Mesenchymal stem cell (in vitro differentiated cells and primary cell): ENCODE data around the gene NCS1.
A peak's percentile ranks its signal among the peaks of the same experiment; 100 is the strongest.

ENCODE experiments used
- DNase-seq: peaks from one replicate; pipeline ENCODE4 v3.0.0-alpha.2; 2013
- H2AFZ ChIP-seq: one replicate; pipeline ENCODE4 v1.6.1; 2013; ENCODE audit warnings: low read depth, mild to moderate bottlenecking, control low read depth, inconsistent platforms, low read length, moderate library complexity
- H2AK5ac ChIP-seq: 2 replicates; pipeline ENCODE4 v1.6.1; 2013; ENCODE audit warnings: low read length, moderate library complexity, mild to moderate bottlenecking, inconsistent platforms; ENCODE audit not compliant: severe bottlenecking
- H2BK120ac ChIP-seq: one replicate; pipeline ENCODE4 v1.6.1; 2013; ENCODE audit warnings: low read depth, mild to moderate bottlenecking, inconsistent platforms, low read length, moderate library complexity
- H2BK12ac ChIP-seq, 2 experiments: one replicate each; pipeline ENCODE4 v1.6.1; 2013; ENCODE audit warnings: inconsistent platforms in 2 of 2, low read length in 2 of 2, mild to moderate bottlenecking in 2 of 2, moderate library complexity in 2 of 2, control low read depth in 1 of 2
- H2BK15ac ChIP-seq: one replicate; pipeline ENCODE4 v1.6.1; 2013; ENCODE audit warnings: mild to moderate bottlenecking, low read depth, inconsistent platforms; ENCODE audit not compliant: poor library complexity, severe bottlenecking
- H2BK5ac ChIP-seq: 2 replicates; pipeline ENCODE4 v1.6.1; 2013; ENCODE audit warnings: low read depth, mild to moderate bottlenecking, low read length, control low read depth, inconsistent platforms; ENCODE audit not compliant: poor library complexity, severe bottlenecking
- H3K14ac ChIP-seq, 2 experiments: one replicate each; pipeline ENCODE4 v1.6.1; 2013; ENCODE audit warnings: inconsistent platforms in 2 of 2, low read length in 2 of 2, control low read depth in 1 of 2, mild to moderate bottlenecking in 1 of 2, moderate library complexity in 1 of 2
- H3K18ac ChIP-seq, 2 experiments: one replicate each; pipeline ENCODE4 v1.6.1; 2013; ENCODE audit warnings: inconsistent platforms in 2 of 2, low read length in 2 of 2, control low read depth in 1 of 2, low read depth in 1 of 2, mild to moderate bottlenecking in 1 of 2
- H3K23ac ChIP-seq, 2 experiments: one replicate each; pipeline ENCODE4 v1.6.1; 2013; ENCODE audit warnings: inconsistent platforms in 2 of 2, low read length in 2 of 2, mild to moderate bottlenecking in 2 of 2, moderate library complexity in 2 of 2, control low read depth in 1 of 2
- H3K27ac ChIP-seq: 2 replicates; pipeline ENCODE4 v1.5.1; 2013; ENCODE audit warnings: mild to moderate bottlenecking, moderate library complexity, low read length, control low read depth, inconsistent platforms; ENCODE audit not compliant: poor library complexity, severe bottlenecking
- H3K27me3 ChIP-seq, 2 experiments: 2 replicates each; pipeline versions ENCODE4 v1.6.1 to v1.7.0; 2013; ENCODE audit warnings: low read length in 2 of 2, mild to moderate bottlenecking in 2 of 2, moderate library complexity in 2 of 2, control low read depth in 1 of 2, inconsistent platforms in 1 of 2; ENCODE audit not compliant: control insufficient read depth in 1 of 2, insufficient read depth in 1 of 2
- H3K36me3 ChIP-seq, 2 experiments: 2 replicates each; pipeline versions ENCODE4 v1.6.1 to v1.7.0; 2013; ENCODE audit warnings: low read length in 2 of 2, control low read depth in 1 of 2, inconsistent platforms in 1 of 2, low read depth in 1 of 2, mild to moderate bottlenecking in 1 of 2; ENCODE audit not compliant: insufficient read depth in 2 of 2, control insufficient read depth in 1 of 2
- H3K4ac ChIP-seq, 2 experiments: one replicate each; pipeline ENCODE4 v1.6.1; 2013; ENCODE audit warnings: inconsistent platforms in 2 of 2, low read length in 2 of 2, mild to moderate bottlenecking in 2 of 2, moderate library complexity in 2 of 2, control low read depth in 1 of 2, low read depth in 1 of 2
- H3K4me1 ChIP-seq: 2 replicates; pipeline ENCODE4 v1.6.1; 2013; ENCODE audit warnings: low read depth, low read length, control low read depth; ENCODE audit not compliant: control insufficient read depth, insufficient read depth
- H3K4me2 ChIP-seq: 2 replicates; pipeline ENCODE4 v1.6.1; 2013; ENCODE audit warnings: low read length, mild to moderate bottlenecking, inconsistent platforms; ENCODE audit not compliant: poor library complexity, severe bottlenecking
- H3K4me3 ChIP-seq, 2 experiments: 2 replicates each; pipeline versions ENCODE4 v1.5.1 to v1.7.0; 2013; ENCODE audit warnings: low read length in 2 of 2, mild to moderate bottlenecking in 2 of 2, control low read depth in 1 of 2, low read depth in 1 of 2; ENCODE audit not compliant: insufficient read depth in 1 of 2
- H3K79me1 ChIP-seq: replicated peaks from 2 replicates; pipeline ENCODE4 v1.6.1; 2013; ENCODE audit warnings: mild to moderate bottlenecking, control low read depth, low read length, inconsistent platforms; ENCODE audit not compliant: poor library complexity, severe bottlenecking
- H3K9ac ChIP-seq: 2 replicates; pipeline ENCODE4 v1.7.0; 2013; ENCODE audit warnings: mild to moderate bottlenecking, low read length, moderate library complexity
- H3K9me3 ChIP-seq: 2 replicates; pipeline ENCODE4 v1.7.0; 2013; ENCODE audit warnings: mild to moderate bottlenecking, low read length; ENCODE audit not compliant: control insufficient read depth
- H4K8ac ChIP-seq: one replicate; pipeline ENCODE4 v1.6.1; 2013; ENCODE audit warnings: inconsistent platforms, mild to moderate bottlenecking, low read length, moderate library complexity
- H4K91ac ChIP-seq: one replicate; pipeline ENCODE4 v1.6.1; 2013; ENCODE audit warnings: mild to moderate bottlenecking, low read length, inconsistent platforms
- WGBS: methylation state at CpG from one replicate; pipeline ENCODE4 v1.1.7; 2013; ENCODE audit warnings: mixed read lengths; 5-methylcytosine and 5-hydroxymethylcytosine counted together

The NCS1 gene

DNA sequence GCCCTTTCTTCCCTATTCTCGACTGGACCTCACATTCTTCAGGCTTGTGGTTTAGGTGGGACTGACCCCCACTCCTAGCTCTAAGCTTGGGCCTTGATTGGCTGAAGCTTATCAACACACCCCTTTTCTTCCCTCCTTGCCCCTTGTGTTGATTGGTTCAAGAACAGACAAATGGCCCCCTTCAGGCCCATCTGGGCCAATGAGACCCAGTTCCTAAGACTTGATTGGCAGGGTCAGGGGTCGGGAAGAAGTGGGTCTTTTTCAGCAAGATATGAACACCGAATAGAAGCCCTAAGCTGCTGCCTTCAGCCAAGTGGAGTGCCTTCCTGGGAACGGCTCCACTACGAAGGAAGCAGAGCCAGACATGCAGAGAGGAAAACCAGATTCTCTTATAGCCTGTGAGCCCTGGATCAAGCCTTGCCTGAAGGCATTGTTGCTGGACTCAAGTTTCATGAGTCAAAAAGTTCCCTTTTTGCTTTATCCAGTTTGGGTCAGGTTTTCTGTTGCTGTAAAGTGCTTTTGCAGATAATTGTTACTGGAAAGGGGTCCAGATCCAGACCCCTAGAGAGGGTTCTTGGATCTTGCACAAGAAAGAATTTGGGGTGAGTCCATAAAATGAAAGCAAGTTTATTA, 22.4 kb upstream of the NCS1 start:
- Histone ChIP-seq H2BK12ac (no peak overlapping the region), H3K9me3 (no peaks in the 10 kb centered on the region), H2AK5ac (no peak overlapping the region), H3K36me3 (no peaks in the 10 kb centered on the region), H3K79me1 (no peaks in the 10 kb centered on the region), H3K9ac (no peak overlapping the region), H2BK5ac (no peak overlapping the region), H3K27ac (no peak overlapping the region), H4K8ac (no peak overlapping the region), H3K4ac (no peak overlapping the region), H2BK15ac (no peak overlapping the region), H3K4me3 (no peak overlapping the region), H4K91ac (no peak overlapping the region), H3K4me1 (peaks cover 5% of the 10 kb centered on the region), H3K27me3 (peaks cover 0 to 2% of the 10 kb centered on the region in 2 experiments), H3K4me2 (no peak overlapping the region), H2BK120ac (no peak overlapping the region), H3K23ac (no peak overlapping the region), H2AFZ (no peak overlapping the region), H3K14ac (no peak overlapping the region), H3K18ac (no peak overlapping the region)
- DNase-seq, result no peak
- WGBS, result 89% methylated on average over 5 of the region's 5 CpGs

DNA sequence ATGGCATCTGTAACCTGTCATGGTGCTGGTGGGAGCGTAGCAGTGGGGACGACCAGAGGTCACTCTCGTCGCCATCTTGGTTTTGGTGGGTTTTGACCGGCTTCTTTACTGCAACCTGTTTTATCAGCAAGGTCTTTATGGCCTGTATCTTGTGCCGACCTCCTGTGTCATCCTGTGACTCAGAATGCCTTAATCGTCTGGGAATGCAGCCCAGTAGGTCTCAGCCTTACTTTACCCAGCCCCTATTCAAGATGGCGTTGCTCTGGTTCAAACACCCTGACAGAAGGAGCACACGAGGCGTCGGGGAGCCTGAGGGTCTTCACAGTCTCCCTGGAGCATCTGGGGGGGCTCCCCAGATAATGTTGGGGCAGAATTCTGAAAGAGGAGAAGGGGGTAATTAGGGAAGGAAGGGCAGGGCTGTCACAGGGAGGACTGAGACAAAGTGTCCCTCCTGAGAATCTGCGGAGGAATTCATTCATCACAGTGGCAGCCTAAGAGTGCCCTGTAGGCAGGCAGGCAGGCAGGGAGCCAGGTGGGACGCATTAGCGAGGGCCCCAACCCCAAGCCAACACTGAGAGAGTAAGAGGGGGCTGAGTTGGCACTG, 21.3 kb upstream of the NCS1 start:
- Histone ChIP-seq H3K4me2 (no peak overlapping the region), H3K4ac (no peak overlapping the region), H3K23ac (no peak overlapping the region), H3K36me3 (no peaks in the 10 kb centered on the region), H2BK120ac (no peak overlapping the region), H3K27me3 (peaks cover 0 to 2% of the 10 kb centered on the region in 2 experiments), H3K79me1 (no peaks in the 10 kb centered on the region), H3K14ac (no peak overlapping the region), H3K4me3 (no peak overlapping the region), H3K18ac (peak overlapping the region in 1 of 2 experiments; percentile 28), H3K9me3 (no peaks in the 10 kb centered on the region), H3K4me1 (peaks cover 5% of the 10 kb centered on the region), H2BK5ac (no peak overlapping the region), H3K9ac (no peak overlapping the region), H2AFZ (no peak overlapping the region), H2BK15ac (no peak overlapping the region), H4K8ac (peak overlapping the region; percentile 12), H3K27ac (no peak overlapping the region), H2AK5ac (no peak overlapping the region), H4K91ac (no peak overlapping the region), H2BK12ac (no peak overlapping the region)
- 67% methylated on average over 14 of the region's 14 CpGs for WGBS
- peak; percentile 60 for DNase-seq

DNA sequence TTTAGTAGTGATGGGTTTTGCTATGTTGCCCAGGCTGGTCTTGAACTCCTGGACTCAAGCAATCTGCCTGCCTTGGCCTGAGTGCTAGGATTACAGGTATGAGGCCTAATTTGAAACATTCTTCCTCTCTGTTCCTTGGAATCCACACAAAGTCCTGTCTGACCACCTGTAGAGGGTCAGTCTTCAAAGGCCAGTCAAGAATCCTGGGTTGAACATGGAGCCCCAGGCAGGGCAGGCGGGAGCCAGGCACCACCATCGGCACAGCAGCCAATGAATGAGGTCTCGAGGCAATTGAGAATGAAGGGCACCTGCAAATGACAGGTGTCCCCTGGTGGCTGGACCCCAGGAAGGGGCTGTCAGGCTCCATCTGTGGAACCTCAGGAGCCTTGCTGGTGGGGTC, 17.4 kb upstream of the NCS1 start:
- Histone ChIP-seq H3K27ac (no peak overlapping the region), H3K4ac (no peak overlapping the region), H3K79me1 (no peaks in the 10 kb centered on the region), H3K4me1 (peaks cover 7% of the 10 kb centered on the region), H2BK12ac (no peak overlapping the region), H3K23ac (no peak overlapping the region), H2BK5ac (no peak overlapping the region), H2AK5ac (no peak overlapping the region), H4K91ac (no peak overlapping the region), H4K8ac (no peak overlapping the region), H3K4me3 (no peak overlapping the region), H2BK120ac (no peak overlapping the region), H3K36me3 (no peaks in the 10 kb centered on the region), H3K14ac (no peak overlapping the region), H2BK15ac (no peak overlapping the region), H3K9ac (no peak overlapping the region), H3K27me3 (peaks cover 0 to 3% of the 10 kb centered on the region in 2 experiments), H3K9me3 (no peaks in the 10 kb centered on the region), H3K18ac (no peak overlapping the region), H2AFZ (no peak overlapping the region), H3K4me2 (no peak overlapping the region)
- no peak for DNase-seq
- WGBS, result 98% methylated on average over 3 of the region's 3 CpGs

DNA sequence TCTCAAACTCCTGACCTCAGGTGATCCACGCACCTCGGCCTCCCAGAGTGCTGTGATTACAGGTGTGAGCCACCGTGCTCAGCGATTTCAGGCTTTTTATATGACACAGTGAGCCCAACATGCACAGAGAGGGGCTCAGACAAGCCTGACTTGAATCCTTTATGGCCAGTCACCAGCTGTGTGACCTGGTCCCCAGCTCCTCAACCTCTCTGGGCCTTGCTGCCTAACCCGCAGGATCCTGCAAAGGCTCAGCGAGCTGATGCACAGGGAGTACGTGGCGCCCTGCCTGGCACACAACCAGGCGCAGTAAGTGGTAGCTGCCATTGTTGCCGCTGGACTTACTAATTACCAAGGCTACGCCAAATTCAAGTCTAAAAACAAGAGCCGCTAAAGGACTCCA, 16.6 kb upstream of the NCS1 start:
- Histone ChIP-seq H2AFZ (no peak overlapping the region), H2BK5ac (no peak overlapping the region), H3K14ac (no peak overlapping the region), H3K23ac (no peak overlapping the region), H3K18ac (no peak overlapping the region), H3K4me3 (no peak overlapping the region), H3K4me1 (peaks cover 9% of the 10 kb centered on the region), H3K27me3 (peaks cover 0 to 4% of the 10 kb centered on the region in 2 experiments), H2BK120ac (no peak overlapping the region), H3K27ac (no peak overlapping the region), H3K36me3 (no peaks in the 10 kb centered on the region), H3K9me3 (no peaks in the 10 kb centered on the region), H3K9ac (no peak overlapping the region), H3K79me1 (no peaks in the 10 kb centered on the region), H2BK15ac (no peak overlapping the region), H4K8ac (no peak overlapping the region), H2AK5ac (no peak overlapping the region), H4K91ac (no peak overlapping the region), H3K4ac (no peak overlapping the region), H2BK12ac (no peak overlapping the region), H3K4me2 (no peak overlapping the region)
- no peak for DNase-seq
- WGBS, result 94% methylated on average over 12 of the region's 12 CpGs
